Frontal cortex (tissue), 4 donors: Measurements from ENCODE around the gene PGAM2. TPM values are rescaled to one million over a fixed set of nuclear protein-coding genes. Genes with fewer than 3 reads are reported as not detected.
"Not testable (repeated sequence)": the region's sequence is repeated elsewhere in the genome, so short reads cannot be mapped to it uniquely, and the experiment has no call there.

Source experiments
- DNase-seq, 2 donors: peaks; one replicate each; pipeline ENCODE4 v3.0.0; 2012; ENCODE audit warnings: low spot score in 2 of 2
- FAIRE-seq: peaks from 2 replicates; lab custom pipeline; 2012; peaks lifted over from hg19 to GRCh38; lab: Jason Lieb, UNC
- total RNA-seq: library from RNA; depleted of rRNA; stranded (reverse); fragments of >200 nt; gene quantifications from one replicate; pipeline ENCODE4 v1.2.3, GENCODE V29; 2014
- donor health status: control.
- donor health status: control.
- donor health status: control.

Gene PGAM2
- total RNA-seq, 1 donor from 2014 or later: 4.5 TPM

DNA sequence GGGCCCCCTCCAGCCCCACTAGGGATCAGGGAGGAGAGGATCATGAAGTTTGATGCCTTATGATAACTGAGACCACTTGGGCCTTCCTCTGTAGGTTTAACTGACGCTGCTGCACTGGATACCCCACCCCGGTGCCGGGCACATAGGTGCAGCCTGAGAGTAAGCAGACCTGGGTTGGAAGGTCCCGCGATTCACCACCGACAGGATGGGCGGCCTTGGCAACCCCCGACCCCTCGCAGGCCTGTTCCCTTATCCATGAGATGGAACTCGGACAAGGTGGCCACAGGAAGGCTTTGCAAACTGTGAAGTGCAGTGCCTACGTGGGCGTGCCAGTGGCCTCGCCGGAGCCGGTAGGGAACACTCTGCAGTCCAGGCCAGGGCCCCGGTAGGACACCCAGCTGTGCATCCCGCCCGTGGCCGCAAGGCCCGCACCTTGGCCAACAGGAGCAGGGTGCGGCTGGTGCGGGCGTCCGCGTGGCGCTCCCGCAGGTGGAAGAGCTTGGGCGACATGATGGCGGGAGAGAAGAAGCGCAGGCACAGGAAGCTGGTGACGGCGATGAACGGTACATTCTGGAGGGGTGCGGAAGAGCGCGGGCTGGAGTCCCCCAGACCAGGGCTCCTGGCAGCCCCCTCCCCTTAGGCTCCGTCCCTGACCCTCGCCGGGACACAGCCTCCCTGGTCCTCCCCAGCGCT, 25.4 kb downstream of the PGAM2 start:
- not testable (repeated sequence) for DNase-seq, FAIRE-seq

DNA sequence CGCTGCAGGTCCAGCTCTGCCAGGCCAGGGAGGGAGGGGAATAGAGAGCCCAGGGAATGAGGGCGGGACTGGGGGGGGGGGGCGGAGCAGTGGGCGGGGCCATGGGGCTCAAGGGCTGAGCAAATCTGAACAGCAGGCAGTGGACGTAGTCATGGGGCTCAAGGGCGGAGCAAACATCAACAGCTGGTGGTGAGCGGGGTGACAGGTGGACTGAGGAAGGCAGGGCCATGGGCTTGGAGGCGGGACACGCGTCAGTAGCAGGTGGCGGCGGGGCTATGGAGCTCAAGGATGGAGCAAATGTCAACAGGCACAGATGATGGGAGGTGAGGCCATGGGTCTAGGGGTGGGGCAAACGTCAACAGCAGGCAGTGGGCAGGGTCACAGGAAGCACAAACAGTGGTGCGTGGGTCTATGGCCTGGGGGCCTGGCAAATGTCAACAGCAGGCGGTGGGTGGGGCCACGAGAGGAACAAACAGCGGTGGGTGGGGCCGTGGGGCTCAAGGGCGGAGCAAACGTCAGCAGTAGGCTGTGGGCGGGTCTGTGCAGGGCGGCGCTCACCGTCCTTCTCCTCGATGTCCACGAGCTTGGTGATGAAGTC, 26.3 kb downstream of the PGAM2 start:
- FAIRE-seq: not testable (repeated sequence)
- DNase-seq: peak; percentile 61 to 65

DNA sequence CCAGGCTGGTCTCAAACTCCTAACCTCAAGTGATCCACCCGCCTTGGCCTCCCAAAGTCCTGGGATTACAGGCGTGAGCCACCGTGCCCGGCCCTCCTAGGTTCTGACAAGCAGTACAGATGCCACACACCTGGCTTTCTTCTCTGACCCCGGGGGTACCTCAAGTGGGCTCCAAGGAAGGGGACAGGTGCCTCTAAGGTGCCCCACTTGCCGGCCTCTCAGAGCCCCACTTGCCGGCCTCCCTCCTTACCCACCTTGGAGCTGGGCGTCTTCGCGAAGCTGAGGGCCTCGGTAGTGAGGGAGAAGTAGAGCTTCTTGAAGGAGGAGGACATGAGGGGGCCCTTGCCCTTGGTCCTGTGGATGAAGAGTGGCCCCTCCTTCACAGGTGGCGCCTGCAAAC, 26.8 kb downstream of the PGAM2 start:
- not testable (repeated sequence) for FAIRE-seq, DNase-seq

DNA sequence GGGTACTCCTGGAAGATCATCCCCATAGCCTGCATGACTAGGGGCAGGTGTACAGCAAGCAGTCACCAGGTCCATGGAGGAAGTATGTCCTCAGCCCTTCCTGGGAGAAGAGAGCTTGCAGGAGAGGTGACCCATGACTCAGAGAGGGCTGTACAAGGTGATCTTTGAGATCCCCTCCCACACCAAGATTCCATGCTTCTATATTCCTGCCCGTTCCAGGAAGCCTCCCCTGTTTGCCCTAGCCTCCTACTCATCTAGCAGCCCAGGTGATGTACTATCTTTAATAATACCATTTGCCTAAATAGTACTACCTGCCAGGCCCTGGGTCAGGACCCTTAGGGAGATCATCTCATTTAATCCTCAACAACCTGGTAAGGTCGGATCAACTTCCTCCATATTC, 27.4 kb downstream of the PGAM2 start:
- not testable (repeated sequence) for DNase-seq, FAIRE-seq

DNA sequence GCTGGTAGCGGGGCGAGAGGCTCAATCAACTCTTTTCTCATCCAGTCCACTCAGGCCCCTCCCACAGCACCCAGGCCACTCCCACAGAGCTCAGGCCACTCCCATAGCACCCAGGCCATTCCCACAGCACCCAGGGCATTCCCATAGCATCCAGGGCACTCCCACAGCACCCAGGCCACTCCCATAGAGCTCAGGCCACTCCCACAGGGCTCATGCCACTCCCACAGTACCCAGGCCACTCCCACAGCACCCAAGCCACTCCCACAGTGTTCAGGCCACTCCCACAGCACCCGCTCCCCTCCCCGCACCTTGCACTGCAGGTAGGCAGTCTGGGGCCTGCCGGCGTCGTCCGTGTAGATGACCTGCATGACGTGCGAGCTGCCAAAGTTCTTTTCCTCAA, 29.0 kb downstream of the PGAM2 start:
- not testable (repeated sequence) for FAIRE-seq, DNase-seq

DNA sequence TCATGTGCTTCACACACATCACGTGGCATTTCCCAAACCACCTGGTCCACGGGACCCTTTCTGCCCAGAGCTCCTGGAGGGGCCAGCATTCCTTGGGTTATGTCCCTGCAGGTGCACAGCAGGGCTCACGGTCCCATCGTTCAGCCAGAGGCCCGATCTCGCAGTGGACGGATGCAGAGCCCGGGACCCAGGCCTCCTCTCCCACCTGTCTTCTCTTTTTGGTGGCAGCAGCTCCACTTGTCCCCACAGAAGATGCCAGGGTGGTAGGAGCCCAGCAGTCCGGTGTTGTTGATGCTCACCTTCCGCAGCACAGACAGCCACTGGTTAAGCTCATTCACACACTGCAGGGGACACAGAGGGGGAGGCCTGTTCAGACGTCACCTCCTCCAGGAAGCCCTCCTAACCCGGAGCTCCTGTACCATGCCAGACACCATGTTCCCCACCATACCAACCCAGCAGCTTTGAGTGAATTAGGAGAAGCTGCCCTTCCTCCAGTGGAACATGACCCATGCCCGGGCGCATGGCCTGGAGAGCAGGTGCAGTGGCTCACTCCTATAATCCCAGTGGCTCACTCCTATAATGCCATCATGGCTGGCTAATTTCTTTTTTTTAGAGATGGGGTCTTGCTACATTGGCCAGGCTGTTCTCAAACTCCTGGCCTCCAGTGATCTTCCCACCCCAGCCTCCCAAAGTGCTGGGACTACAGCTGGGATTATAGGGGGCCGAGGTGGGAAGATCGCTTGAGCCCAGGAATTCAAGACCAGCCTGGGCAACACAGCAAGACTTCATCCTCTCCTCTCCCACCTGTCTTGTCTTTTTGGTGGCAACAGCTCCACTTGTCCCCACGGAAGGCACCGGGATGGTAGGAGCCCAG, 31.2 kb downstream of the PGAM2 start:
- not testable (repeated sequence) for DNase-seq, FAIRE-seq

DNA sequence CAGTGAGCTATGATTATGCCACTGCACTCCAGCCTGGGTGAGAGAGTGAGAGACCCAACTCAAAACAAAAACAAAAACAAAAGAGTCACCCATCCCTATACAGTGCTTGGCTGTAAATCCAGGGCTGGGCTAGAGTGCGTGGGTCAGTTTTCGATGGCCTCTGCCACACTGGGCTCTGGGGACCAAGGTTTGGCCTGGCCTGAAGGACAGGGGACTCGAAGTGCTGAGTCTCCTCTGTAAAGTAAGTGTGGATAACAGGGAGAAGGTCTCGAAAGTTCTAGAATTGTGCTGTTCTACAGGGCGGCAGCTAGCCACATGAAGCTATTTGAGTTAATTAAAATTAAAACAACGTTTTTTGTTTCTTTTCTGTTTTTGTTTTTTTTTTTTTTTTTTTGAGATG, 33.3 kb downstream of the PGAM2 start:
- not testable (repeated sequence) for FAIRE-seq, DNase-seq

DNA sequence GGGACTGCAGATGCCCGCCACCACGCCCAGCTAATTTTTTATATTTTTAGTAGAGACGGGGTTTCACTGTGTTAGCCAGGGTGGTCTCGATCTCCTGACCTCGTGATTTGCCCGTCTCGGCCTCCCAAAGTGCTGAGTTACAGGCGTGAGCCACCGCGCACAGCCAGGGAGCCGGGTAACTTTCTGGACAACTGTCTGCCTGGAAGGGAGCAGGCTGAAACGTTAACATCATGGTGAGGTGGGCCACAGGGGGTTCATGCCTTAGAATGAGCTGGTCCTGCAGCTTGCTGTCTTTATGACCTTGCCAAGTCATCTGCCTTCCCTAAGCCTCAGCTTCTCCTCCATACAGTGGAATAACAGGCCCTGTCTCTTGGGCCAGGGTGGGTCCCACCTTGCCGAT, 34.0 kb downstream of the PGAM2 start:
- not testable (repeated sequence) for DNase-seq, FAIRE-seq

DNA sequence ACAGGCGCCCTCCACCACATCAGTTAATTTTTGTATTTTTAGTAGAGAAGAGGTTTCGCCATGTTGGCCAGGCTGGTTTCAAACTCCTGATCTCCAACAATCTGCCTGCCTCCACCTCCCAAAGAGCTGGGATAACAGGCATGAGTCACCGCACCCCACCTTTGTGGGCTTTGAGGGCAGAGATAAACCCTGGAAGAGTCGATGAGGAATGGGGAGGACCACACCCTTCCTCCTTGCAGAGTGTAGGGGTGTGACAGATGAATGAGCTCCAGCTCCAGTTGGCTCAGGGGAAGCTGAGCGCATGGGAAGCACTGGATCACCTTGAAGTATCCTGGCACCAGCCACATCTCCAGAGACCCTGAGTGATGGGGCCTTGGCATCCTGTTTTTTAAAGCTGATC, 35.3 kb downstream of the PGAM2 start:
- not testable (repeated sequence) for FAIRE-seq, DNase-seq

DNA sequence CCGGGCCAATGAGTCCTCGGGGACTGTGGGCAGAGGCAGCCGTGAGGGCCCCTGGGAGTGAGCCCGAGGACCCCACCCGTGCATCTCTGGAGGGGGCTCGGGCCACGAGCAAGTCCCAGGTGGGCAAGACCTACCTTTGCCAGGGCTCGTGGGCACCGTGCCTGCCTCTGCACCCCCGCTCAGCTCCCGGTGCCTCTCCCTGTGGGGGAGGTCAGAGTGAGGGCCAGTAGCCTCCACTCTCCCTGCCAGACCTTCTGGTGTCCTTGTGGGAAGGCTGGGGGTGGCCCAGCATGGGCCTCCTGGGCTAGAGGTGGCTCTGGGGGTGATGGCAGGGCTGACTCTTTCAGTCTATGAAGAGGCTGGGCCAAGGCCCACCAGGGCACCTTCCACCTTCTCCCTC, 35.9 kb downstream of the PGAM2 start:
- not testable (repeated sequence) for FAIRE-seq

DNA sequence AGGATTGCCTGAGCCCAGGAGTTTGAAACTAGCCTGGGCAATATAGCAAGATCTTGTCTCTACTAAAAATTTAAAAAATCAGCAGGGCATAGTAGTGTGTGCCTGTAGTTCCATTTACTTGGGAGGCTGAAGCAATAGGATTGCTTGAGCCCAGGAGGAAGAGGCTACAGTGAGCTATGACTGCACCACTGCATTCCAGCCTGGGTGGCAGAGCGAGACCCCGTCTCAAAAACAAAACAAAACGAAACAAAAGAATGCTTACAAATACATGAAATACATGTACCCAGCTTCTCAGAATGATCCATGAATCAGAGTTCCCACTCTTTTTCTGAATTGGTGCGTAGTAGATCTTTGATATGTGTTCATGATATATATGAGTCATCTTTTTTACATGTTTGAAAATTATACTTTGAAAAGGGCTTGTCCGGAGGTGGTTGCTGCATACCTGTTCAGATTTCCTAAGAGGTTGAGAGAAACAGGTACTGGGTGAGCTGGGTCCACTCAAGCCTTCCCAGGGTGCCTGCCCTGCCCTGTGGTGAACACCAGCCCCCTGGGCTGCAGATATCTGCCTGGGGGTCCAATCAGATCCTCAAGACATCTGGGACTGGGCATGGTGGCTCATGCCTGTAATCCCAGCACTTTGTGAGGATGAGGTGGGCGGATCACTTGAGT, 42.4 kb downstream of the PGAM2 start:
- DNase-seq, FAIRE-seq: not testable (repeated sequence)

More for the DNA sequence above, 35.9 kb downstream of the PGAM2 start:
- DNase-seq: not testable (repeated sequence)

DNA sequence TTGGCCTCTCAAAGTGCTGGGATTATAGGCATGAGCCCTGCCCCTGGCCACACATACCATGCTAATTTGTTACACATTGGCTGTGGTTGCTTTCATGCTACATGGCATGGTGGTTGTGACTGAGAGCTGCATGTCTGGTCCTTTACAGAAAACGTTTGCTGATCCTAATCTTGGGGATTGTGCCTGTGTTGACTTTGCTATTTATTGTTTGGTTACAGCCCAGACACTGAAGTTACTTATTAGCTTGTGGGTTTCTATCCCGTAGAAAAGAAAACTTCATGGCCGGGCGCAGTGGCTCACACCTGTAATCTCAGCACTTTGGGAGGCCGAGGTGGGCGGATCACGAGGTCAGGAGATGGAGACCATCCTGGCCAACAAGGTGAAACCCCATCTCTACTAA, 43.3 kb downstream of the PGAM2 start:
- not testable (repeated sequence) for DNase-seq, FAIRE-seq

DNA sequence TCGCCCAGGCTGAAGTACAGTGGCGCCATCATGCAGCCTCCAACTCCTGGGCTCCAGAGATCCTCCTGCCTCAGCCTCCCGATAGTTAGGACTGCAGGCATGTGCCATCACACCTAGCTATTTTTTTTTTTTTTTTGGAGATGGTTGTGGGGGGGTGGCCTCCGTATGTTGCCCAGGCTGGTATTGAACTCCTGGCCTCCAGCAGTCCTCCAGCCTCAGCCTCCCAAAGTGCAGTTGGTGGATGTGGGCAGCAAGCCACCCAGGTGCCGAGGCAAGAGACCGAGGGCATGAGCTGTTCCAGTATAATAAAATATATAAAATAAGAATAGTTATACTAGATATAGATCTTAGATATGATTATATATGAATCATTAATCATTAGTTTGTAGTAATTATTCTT, 45.5 kb downstream of the PGAM2 start:
- DNase-seq, FAIRE-seq: not testable (repeated sequence)

DNA sequence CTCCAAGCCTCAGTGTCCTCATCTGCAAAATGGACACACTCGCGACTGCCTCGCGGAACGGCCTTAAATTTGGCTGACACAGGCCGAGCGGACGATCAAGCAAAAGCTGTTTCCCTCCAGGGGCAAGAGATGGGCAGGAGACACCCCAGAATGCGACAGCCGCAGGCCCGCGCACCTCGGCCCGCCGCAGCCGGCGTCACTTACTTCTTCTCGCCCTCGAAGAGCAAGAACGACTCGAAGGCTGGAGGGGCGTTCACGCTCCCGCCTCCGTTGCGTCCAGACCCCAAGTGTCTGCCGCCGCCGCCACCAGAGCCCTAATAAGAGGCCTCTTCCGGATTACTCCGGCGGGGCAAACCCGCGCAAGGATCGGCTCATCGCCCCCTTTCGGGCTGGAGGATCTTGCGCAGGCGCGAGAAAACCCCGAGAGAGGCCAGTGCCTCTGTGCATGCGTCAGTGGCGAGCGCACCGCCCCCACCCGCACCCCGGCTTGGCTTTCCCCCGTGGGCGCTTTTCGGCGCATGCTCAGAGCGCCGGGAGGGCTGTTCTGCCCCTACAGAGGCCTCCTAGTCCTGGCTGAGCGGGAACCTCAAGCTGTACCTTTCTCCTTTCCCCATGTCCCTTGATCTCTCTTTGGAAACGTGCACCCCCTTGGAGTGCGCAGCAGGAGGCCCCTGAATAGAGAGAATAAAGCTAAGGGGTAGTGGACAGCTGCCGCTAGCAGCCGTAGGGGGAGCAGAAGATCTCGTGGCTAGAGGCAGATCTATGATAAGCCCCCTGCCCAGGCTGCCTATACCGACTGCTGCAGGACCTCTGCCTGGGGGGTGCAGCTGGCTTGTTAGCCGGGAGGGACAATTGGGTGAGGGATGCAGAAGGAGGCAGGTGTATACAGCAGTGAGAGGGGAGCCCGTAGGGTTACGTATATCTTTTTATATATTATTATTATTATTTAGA, 46.2 kb downstream of the PGAM2 start:
- DNase-seq: peak; percentile 88 to 98
- not testable (repeated sequence) for FAIRE-seq

DNA sequence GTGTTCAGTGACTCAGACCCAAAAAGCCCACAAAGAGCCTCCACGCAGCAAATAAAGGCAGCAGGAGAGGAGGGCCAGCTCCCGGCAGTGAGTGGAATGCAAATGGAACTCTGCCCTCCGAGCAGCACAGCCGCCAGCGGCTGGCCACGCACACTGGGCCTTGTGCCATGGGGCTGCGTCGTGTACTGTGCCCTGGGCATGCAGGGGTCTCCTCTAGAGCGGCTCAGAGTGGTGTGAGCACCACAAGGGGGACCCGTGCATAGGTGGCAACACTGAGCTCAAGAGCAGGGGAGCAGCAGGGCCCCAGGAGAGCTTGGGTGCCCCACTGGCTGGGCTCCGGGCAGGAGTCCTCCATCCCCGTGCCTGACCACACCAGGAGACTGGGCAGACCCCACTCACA, 50.3 kb downstream of the PGAM2 start:
- FAIRE-seq, DNase-seq: not testable (repeated sequence)
